Astrocyte (in vitro differentiated cells and primary cell): ENCODE results near the gene KIAA1217. TPM values are rescaled to one million over a fixed set of nuclear protein-coding genes. Genes with fewer than 3 reads are reported as not detected.

Source experiments
- DNase-seq: peaks from one replicate; pipeline ENCODE4 v3.0.0-alpha.2; 2010; ENCODE audit warnings: low read depth
- FAIRE-seq: peaks from 2 replicates; lab custom pipeline; 2011; peaks lifted over from hg19 to GRCh38; lab: Jason Lieb, UNC
- H2AFZ ChIP-seq: 2 replicates; pipeline ENCODE4 v1.6.0; 2012; ENCODE audit warnings: low read depth, low read length, inconsistent platforms
- H3K27ac ChIP-seq: 2 replicates; pipeline ENCODE4 v1.5.1; 2011; ENCODE audit warnings: low read depth, low read length, inconsistent platforms
- H3K27me3 ChIP-seq: 2 replicates; pipeline ENCODE4 v1.6.0; 2011; ENCODE audit warnings: low read length, inconsistent platforms; ENCODE audit not compliant: insufficient read depth
- H3K36me3 ChIP-seq: 2 replicates; pipeline ENCODE4 v1.5.1; 2011; ENCODE audit warnings: low read length, inconsistent platforms; ENCODE audit not compliant: insufficient read depth
- H3K4me1 ChIP-seq: 2 replicates; pipeline ENCODE4 v1.5.1; 2011; ENCODE audit warnings: low read length, inconsistent platforms; ENCODE audit not compliant: insufficient read depth
- H3K4me2 ChIP-seq: 2 replicates; pipeline ENCODE4 v1.6.0; 2012; ENCODE audit warnings: low read length, inconsistent platforms
- H3K4me3 ChIP-seq: 2 replicates; pipeline ENCODE4 v1.5.1; 2011; ENCODE audit warnings: low read depth, mild to moderate bottlenecking, low read length, inconsistent platforms; ENCODE audit not compliant: insufficient read depth
- H3K79me2 ChIP-seq: 2 replicates; pipeline ENCODE4 v1.6.0; 2012; ENCODE audit warnings: mild to moderate bottlenecking, low read length, inconsistent platforms; ENCODE audit not compliant: insufficient read depth
- H3K9ac ChIP-seq: 2 replicates; pipeline ENCODE4 v1.6.0; 2012; ENCODE audit warnings: mild to moderate bottlenecking, low read length, inconsistent platforms
- H3K9me3 ChIP-seq: 2 replicates; pipeline ENCODE4 v1.5.1; 2012; ENCODE audit warnings: low read depth, mild to moderate bottlenecking, low read length, inconsistent platforms; ENCODE audit not compliant: insufficient read depth
- H4K20me1 ChIP-seq: 2 replicates; pipeline ENCODE4 v1.6.0; 2012; ENCODE audit warnings: low read length, inconsistent platforms; ENCODE audit not compliant: insufficient read depth
- H3K27ac Mint-ChIP-seq: one replicate; pipeline ENCODE4 v1.8.0; 2021; ENCODE audit warnings: mild to moderate bottlenecking, mixed read lengths; ENCODE audit not compliant: unreplicated experiment
- H3K27me3 Mint-ChIP-seq: one replicate; pipeline ENCODE4 v1.8.0; 2021; ENCODE audit warnings: low read depth, mixed read lengths; ENCODE audit not compliant: unreplicated experiment
- H3K36me3 Mint-ChIP-seq: one replicate; pipeline ENCODE4 v1.8.0; 2021; ENCODE audit warnings: low read depth, mixed read lengths; ENCODE audit not compliant: unreplicated experiment
- H3K4me1 Mint-ChIP-seq: one replicate; pipeline ENCODE4 v1.8.0; 2021; ENCODE audit warnings: low read depth, mixed read lengths; ENCODE audit not compliant: unreplicated experiment
- H3K4me3 Mint-ChIP-seq: one replicate; pipeline ENCODE4 v1.8.0; 2021; ENCODE audit warnings: mild to moderate bottlenecking, moderate library complexity, mixed read lengths; ENCODE audit not compliant: unreplicated experiment
- H3K9me3 Mint-ChIP-seq: one replicate; pipeline ENCODE4 v1.8.0; 2021; ENCODE audit warnings: mild to moderate bottlenecking, mixed read lengths; ENCODE audit not compliant: unreplicated experiment
- EZH2 ChIP-seq: IDR thresholded peaks from 2 replicates; pipeline ENCODE4 v1.6.1; 2012; ENCODE audit warnings: mild to moderate bottlenecking, low read length, inconsistent platforms; ENCODE audit not compliant: insufficient read depth
- total RNA-seq: library from RNA; stranded (reverse); gene quantifications from 2 replicates; pipeline ENCODE4 v1.2.1, GENCODE V29; 2021
- TF ChIP-seq, protein P1 (sequence below): IDR thresholded peaks from 2 replicates; pipeline ENCODE4 v1.5.1; 2011; ENCODE audit warnings: low read depth, mild to moderate bottlenecking, inconsistent platforms, low read length, moderate library complexity; ENCODE audit not compliant: insufficient read depth

The KIAA1217 gene
- total RNA-seq, 1 donor from 2014 or later: 31.8 TPM

DNA sequence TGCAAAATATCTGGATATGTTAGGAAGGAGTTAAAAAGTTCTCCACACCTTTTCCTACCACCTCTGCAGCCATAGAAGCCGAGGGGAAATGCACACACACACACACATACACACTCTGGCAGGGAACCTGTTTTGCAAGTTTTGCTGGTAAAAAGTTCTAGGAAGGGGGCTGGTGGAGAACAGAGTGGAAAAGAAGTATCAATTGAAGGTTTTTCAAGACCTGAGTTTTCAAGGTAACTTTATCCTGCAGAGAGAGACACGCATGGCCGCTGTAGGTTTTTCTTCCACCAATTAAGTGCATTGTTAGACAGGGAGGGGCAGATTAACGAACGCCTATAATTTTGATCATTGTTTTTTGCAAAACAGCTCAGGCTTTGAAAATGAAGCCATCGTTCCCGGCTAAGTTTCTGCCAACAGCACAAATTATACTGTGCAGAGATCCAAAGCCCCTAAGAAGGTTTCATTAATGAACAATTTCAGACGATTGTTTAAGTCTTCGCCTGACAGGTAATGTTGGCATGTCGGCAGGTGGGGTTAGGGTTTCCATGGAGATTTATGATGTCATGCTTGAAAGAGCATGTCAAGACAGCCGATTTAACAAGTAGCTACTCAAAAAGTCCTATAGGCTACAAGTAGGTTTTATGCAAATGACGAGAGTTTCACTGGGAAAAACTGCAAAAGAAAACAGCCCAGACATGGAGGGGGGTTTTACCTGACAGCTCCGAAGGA lies 29.7 kb downstream of the KIAA1217 start:
- H3K27me3 ChIP-seq: no peaks in the 10 kb centered on the region
- H3K79me2 ChIP-seq: no peaks in the 10 kb centered on the region
- H3K9me3 ChIP-seq: no peaks in the 10 kb centered on the region
- no peak overlapping the region for H3K4me3 ChIP-seq
- Mint-ChIP-seq H3K27me3 (no peaks in the 10 kb centered on the region), H3K36me3 (no peaks in the 10 kb centered on the region), H3K9me3 (no peaks in the 10 kb centered on the region), H3K4me1 (peaks cover 17% of the 10 kb centered on the region), H3K27ac (no peak overlapping the region), H3K4me3 (no peak overlapping the region)
- H4K20me1 ChIP-seq: peaks cover 12% of the 10 kb centered on the region
- no peaks in the 10 kb centered on the region for H3K36me3 ChIP-seq
- no peaks in the 10 kb centered on the region for H3K4me1 ChIP-seq
- TF ChIP-seq EZH2: no peak
- TF ChIP-seq, protein P1, sequence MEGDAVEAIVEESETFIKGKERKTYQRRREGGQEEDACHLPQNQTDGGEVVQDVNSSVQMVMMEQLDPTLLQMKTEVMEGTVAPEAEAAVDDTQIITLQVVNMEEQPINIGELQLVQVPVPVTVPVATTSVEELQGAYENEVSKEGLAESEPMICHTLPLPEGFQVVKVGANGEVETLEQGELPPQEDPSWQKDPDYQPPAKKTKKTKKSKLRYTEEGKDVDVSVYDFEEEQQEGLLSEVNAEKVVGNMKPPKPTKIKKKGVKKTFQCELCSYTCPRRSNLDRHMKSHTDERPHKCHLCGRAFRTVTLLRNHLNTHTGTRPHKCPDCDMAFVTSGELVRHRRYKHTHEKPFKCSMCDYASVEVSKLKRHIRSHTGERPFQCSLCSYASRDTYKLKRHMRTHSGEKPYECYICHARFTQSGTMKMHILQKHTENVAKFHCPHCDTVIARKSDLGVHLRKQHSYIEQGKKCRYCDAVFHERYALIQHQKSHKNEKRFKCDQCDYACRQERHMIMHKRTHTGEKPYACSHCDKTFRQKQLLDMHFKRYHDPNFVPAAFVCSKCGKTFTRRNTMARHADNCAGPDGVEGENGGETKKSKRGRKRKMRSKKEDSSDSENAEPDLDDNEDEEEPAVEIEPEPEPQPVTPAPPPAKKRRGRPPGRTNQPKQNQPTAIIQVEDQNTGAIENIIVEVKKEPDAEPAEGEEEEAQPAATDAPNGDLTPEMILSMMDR: no peak
- peak overlapping the region; percentile 52 for H3K4me2 ChIP-seq
- FAIRE-seq (no peak), DNase-seq (no peak)
- no peak overlapping the region for H3K9ac ChIP-seq
- no peak overlapping the region for H3K27ac ChIP-seq
- no peak overlapping the region for H2AFZ ChIP-seq

- no peak for DNase-seq
- Mint-ChIP-seq H3K4me3 (no peak overlapping the region), H3K36me3 (no peaks in the 10 kb centered on the region), H3K4me1 (peaks cover 17% of the 10 kb centered on the region), H3K27ac (no peak overlapping the region), H3K27me3 (no peaks in the 10 kb centered on the region), H3K9me3 (no peaks in the 10 kb centered on the region)
- no peak overlapping the region for H3K4me3 ChIP-seq
- H3K9ac ChIP-seq: peak overlapping the region; percentile 20
- FAIRE-seq: no peak
- H3K4me1 ChIP-seq: no peaks in the 10 kb centered on the region
- no peak overlapping the region for H3K27ac ChIP-seq
- H4K20me1 ChIP-seq: peaks cover 12% of the 10 kb centered on the region
- H3K4me2 ChIP-seq: peak overlapping the region; percentile 52
- H2AFZ ChIP-seq: no peak overlapping the region
- no peaks in the 10 kb centered on the region for H3K9me3 ChIP-seq
- H3K79me2 ChIP-seq: no peaks in the 10 kb centered on the region
- H3K27me3 ChIP-seq: no peaks in the 10 kb centered on the region
- TF ChIP-seq EZH2: no peak
- TF ChIP-seq, protein P1: no peak
- H3K36me3 ChIP-seq: no peaks in the 10 kb centered on the region
These were observed 30.5 kb downstream of the KIAA1217 start for GRCh38 chr10:24239289-24240040.
